NCI-H446 treated with DMSO at 0.1 percent for 48 hours (cell line): Measurements from ENCODE around the gene MLF2.
"Not testable (repeated sequence)": the region's sequence is repeated elsewhere in the genome, so short reads cannot be mapped to it uniquely, and the experiment has no call there.

Experiments used
- DNase-seq: peaks from one replicate; lab custom pipeline; 2025; lab: John Stamatoyannopoulos, UW

Gene MLF2

GRCh38 chr12:6765048-6765633 lies 12.2 kb upstream of the MLF2 start:
- no peak for DNase-seq

DNA sequence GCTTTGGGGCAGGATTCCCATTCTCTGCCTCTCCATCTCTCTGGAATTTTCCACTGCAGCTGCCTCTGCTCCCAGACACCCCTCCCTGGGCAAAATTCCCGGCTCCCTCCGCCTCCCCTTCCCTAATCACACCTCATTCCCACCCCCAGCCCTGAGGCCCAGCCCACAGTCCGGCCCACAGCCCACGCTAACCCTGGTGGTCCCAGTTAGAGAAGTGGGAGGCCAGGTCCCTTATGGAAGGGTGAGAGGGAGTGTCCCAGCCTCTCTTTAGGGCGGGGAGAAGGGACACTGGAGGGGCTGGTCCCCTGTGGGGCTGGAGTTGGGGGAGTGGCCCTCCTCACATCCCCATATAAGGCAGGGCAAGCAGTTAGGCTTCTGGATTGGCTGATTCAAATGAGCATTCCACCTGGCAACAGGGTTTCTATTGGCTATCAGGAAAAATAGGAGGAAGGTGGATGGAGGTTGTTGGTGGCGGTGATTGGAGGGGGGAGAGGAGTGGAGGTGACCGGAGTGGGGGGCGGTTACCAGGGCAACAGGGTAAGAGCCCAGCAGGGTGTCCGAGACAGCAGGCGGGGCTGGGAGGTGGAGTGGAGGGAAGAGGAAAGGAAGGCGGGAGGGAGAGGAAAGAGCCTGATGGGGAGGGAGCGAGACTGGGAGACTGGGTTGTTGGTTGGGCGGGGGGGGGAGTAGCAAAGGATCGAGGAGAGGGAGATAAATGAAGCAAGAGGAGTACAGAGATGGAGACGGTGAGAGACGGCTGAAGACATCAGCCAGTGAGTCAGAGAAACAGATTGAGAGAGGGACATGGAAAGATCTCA lies 11.3 kb upstream of the MLF2 start:
- DNase-seq: peak; percentile 100

DNA sequence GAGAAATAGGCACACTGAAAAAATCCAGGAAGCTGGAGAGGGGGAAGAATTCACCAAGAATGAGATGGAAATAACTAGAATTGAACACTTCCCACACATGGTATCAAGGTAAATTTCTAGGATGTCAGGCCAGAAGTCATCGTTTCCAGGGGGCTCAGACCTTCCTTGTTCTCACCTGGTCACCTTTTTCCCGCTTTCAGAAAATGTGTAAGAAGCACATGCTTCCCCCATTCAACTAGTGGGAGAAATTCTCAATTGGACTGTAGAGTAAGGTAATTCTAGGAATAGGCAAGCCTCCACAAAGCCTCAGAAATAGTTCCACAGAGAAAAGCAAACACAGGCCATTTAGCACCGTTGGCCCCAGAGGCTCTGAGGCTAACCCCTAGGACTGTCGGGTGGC lies 10.4 kb upstream of the MLF2 start:
- no peak for DNase-seq

DNA sequence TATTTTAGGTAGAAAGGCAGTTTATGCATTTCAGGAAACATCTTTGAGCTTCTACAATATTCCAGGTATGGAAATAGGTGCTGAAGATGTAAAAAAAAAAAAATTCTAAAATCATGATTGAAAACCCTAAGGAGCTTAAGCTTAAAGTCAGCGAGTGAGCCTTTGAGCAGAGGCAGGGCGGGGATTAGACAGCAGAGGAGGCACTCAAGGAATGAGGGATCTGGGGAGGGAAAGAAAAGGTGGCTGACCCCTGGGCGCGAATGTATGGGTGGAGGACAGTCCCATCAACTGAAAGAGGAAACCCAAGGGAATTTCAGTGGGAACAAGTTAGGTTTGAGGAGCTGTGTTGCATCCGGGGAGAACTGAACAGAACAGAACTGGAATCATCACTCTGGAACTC lies 6.8 kb upstream of the MLF2 start:
- no peak for DNase-seq

GRCh38 chr12:6758506-6759095 lies 5.7 kb upstream of the MLF2 start:
- no peak for DNase-seq

DNA sequence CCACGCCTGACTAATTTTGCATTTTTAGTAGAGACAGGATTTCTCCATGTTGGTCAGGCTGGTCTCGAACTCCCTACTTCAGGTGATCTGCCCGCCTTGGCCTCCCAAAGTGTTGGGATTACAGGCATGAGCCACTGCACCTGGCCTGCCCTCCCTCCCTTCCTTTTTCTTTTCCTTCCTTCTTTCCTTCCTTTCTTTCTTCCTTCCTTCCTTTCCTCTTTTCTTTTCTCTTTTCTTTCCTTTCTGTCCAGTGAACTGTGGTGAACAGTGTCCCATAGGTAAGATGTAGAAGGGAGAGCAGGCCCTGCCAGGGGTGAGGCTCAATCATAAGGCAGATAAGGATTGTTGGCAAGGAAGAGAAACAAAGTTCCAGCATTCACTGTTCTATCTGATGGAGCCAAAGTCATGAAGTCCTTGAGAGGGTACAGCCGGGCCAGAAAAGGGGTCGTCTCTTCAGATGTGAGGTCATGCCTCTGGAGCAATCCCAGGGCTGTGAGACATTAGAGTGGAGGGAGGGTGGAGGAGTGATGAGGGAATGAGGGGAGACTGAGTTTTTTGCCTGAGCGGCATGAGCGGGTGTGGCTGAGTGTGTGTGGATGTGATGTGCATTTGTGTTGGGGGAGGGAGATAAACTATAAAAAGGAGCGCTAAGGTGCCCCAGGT lies 4.2 kb upstream of the MLF2 start:
- DNase-seq: no peak

- no peak for DNase-seq
Observed at GRCh38 chr12:6754411-6754810, 1.5 kb upstream of the MLF2 start.

DNA sequence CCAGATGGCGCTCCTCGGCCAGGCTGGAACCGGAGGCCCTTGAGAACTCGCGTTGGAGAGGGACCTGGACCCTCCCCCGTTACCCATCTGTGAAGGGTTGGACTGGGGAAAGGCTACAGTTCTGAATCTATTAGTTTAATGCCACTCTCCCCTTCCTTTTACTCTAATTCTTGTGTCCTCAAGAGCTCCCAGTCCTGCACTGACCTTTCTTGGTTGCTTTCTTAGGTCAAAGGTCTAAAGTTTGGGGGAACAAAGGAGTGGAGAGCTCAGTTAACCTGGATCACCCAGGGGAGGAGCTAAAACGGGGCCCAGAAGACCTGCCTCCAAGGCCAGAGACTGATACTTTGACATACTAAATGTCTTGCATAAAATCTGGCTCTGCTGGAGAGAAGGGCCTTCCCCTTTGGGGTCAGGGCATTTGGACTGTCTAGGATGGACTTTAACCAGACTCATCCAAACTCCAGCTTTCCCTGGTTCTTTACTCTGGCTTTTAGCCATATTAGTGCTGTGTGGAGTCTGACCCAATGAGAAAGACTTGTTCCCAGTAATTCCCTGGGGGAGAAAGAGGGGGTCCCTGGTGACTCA lies 923 bp upstream of the MLF2 start:
- no peak for DNase-seq

DNA sequence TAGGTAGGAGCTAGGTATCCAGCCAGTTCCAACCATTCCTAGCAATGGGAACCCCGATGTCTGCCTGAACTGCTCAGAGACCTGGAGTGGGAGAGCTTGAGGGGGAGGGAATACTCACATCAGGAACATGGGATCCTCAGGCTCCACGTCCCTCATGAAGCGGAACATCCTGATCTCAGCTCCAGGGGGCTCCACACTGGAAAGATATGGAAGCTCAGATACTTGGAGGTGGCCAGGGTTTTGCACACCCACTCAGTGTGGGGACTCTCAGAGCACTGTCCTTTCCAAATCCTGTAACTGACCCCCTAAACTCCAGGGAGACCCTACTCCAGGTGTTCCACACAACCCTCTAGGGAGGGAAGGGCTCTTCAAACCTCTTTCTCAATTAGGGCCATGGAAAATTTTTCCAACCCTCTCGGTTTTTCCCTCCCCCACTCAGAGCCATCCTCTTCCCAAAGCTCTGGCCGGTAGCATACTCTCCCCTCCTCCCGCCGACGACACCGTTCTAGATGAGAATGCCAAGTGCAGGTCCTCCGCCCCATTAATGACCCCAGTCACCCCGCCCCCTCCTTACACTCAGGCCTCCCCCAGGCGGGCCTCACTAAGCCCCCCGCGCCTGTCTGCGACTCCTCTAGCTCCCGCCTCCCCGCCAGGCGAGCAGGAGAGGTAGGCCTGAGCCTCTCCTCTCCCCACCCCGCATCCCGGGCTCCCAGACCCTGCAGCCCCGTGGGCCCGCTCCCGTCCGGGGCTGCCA lies 597 bp downstream of the MLF2 start:
- DNase-seq: no peak

GRCh38 chr12:6751767-6752166 lies 1.2 kb downstream of the MLF2 start:
- no peak for DNase-seq

GRCh38 chr12:6750506-6750905 lies 2.4 kb downstream of the MLF2 start:
- no peak for DNase-seq

DNA sequence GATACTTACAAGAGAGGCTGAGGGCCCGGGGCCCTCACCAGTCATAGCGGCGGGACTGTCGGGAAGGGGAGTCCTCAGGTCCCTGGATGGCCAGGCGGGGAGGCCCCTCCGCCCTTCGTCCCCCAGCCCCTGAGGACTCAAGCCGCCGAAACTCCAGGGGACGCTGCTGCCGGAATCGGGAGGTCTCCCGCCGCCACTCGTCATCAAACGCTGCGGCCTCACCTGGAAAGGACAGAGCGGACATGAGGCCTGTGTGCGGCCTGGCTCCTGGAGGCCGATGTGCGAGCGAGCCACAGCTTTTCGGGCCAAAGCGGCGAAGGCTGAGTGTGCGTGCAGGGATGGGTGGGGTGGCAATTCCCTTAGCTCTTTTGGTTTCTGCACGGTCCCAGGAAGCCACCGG lies 4.2 kb downstream of the MLF2 start:
- DNase-seq: no peak

GRCh38 chr12:6747216-6747615 lies 5.7 kb downstream of the MLF2 start:
- no peak for DNase-seq

DNA sequence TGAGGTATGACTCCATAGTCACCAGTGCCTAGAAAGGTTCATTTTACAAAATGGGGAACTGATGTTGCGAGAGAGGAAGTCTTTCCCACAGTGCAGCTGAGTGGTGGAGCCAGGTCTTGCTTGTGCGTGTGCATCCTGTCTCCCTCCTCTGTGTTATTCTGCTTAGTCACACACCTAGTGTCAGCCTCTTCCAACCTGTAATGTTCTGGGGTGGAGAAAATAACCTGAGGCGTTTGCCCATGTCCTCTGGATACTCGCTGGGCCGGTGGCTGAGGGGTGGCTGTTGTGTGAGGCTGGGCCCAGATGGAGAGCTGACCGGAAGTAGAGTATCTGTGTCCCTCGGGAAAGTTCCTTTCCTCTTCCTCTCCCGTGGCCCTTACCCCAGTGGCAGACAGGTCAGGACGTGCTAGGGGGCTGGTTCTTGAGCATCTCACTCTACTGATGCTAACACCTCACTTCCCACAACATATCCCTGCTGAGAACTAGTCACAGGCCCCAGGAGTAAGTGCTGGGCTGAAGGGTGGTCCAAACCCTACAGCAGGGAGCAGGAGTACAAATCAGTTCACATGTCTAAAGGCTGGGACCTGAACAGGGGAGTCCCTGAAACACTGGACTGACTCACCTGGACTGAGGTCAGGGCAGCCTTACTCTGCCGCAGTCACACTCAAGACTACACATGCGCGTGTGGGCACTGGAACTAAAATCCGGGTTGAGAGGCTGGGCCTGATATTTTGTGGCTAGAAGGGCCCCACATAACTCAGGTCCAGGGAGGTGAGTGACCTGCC lies 7.0 kb downstream of the MLF2 start:
- DNase-seq: no peak

GRCh38 chr12:6743300-6743699 lies 9.6 kb downstream of the MLF2 start:
- DNase-seq: not testable (repeated sequence)

- no peak for DNase-seq
Observed at GRCh38 chr12:6742834-6743233, 10.1 kb downstream of the MLF2 start.

GRCh38 chr12:6742080-6742479 lies 10.9 kb downstream of the MLF2 start:
- DNase-seq: not testable (repeated sequence)

- DNase-seq: no peak
Observed at GRCh38 chr12:6736754-6737153, 16.2 kb downstream of the MLF2 start.

- DNase-seq: no peak
Observed at GRCh38 chr12:6735448-6736191, 17.3 kb downstream of the MLF2 start.
